IMR-90 (cell line): ENCODE data around the gene SEMA3E. TPM values are rescaled to one million over a fixed set of nuclear protein-coding genes. Genes with fewer than 3 reads are reported as not detected.

Source experiments
- ATAC-seq: fragments of 200-7000 bp; cut with Tn5 transposase; 2 replicates; pipeline ENCODE4 v1.9.1; 2020; ENCODE audit warnings: low read depth, mild to moderate bottlenecking, moderate library complexity
- BruUV-seq: library from RNA; stranded (reverse); fragments of 400-500 nt; replicated peaks from 2 replicates; lab custom pipeline; 2021; lab: Mats Ljungman, UMichigan
- CTCF ChIA-PET: fragments of 300-600 bp; formaldehyde crosslinking; extraction: SDS; loops from one replicate; lab custom pipeline; 2021; ENCODE audit warnings: antibody characterized with exemption; lab: Yijun Ruan, JAX
- POLR2A ChIA-PET: fragments of 300-600 bp; sonication (Branson Sonifier 250); formaldehyde crosslinking; loops from one replicate; lab custom pipeline; 2022; ENCODE audit warnings: antibody characterized with exemption; ENCODE audit not compliant: unreplicated experiment; lab: Charles Lee
- DNase-seq: peaks from one replicate; pipeline ENCODE4 v3.0.0; 2013
- H2AFZ ChIP-seq: replicated peaks from 2 replicates; pipeline ENCODE3; 2013; ENCODE audit warnings: low read length, mild to moderate bottlenecking; ENCODE audit not compliant: poor library complexity
- H2AK5ac ChIP-seq: 2 replicates; pipeline ENCODE4 v1.6.1; 2013; ENCODE audit warnings: low read depth, low read length, inconsistent platforms
- H2AK9ac ChIP-seq: replicated peaks from 2 replicates; pipeline ENCODE3; 2013; ENCODE audit warnings: mild to moderate bottlenecking, low read depth, low read length, moderate library complexity; ENCODE audit not compliant: poor library complexity
- H2BK120ac ChIP-seq: 2 replicates; pipeline ENCODE4 v1.6.1; 2013; ENCODE audit warnings: low read depth, low read length, inconsistent platforms
- H2BK15ac ChIP-seq: 3 replicates; pipeline ENCODE4 v1.6.1; 2013; ENCODE audit warnings: low read depth, low read length, inconsistent platforms
- H2BK20ac ChIP-seq: 2 replicates; pipeline ENCODE4 v1.6.1; 2013; ENCODE audit warnings: low read depth, mild to moderate bottlenecking, inconsistent platforms, low read length, moderate library complexity
- H2BK5ac ChIP-seq: 2 replicates; pipeline ENCODE4 v1.6.1; 2013; ENCODE audit warnings: mild to moderate bottlenecking, low read depth, low read length, inconsistent platforms; ENCODE audit not compliant: poor library complexity, severe bottlenecking
- H3K14ac ChIP-seq: replicated peaks from 2 replicates; pipeline ENCODE4 v1.6.1; 2013; ENCODE audit warnings: low read depth, low read length, inconsistent platforms
- H3K18ac ChIP-seq: 2 replicates; pipeline ENCODE4 v1.6.1; 2013; ENCODE audit warnings: low read depth, low read length, control low read depth
- H3K23ac ChIP-seq: 2 replicates; pipeline ENCODE4 v1.6.1; 2013; ENCODE audit warnings: low read depth, low read length, inconsistent platforms
- H3K27ac ChIP-seq: 2 replicates; pipeline ENCODE4 v1.5.1; 2013; ENCODE audit warnings: mild to moderate bottlenecking, control low read depth, low read length; ENCODE audit not compliant: insufficient read depth
- H3K27me3 ChIP-seq: 2 replicates; pipeline ENCODE4 v1.6.1; 2013; ENCODE audit warnings: low read length; ENCODE audit not compliant: control insufficient read depth, insufficient read depth
- H3K36me3 ChIP-seq: 2 replicates; pipeline ENCODE4 v1.6.1; 2013; ENCODE audit warnings: low read length, mixed read lengths; ENCODE audit not compliant: control insufficient read depth, insufficient read depth
- H3K4ac ChIP-seq: 2 replicates; pipeline ENCODE4 v1.6.1; 2013; ENCODE audit warnings: low read depth, low read length, inconsistent platforms
- H3K4me1 ChIP-seq: 2 replicates; pipeline ENCODE4 v1.6.1; 2013; ENCODE audit warnings: low read length, mixed read lengths; ENCODE audit not compliant: control insufficient read depth, insufficient read depth
- H3K4me2 ChIP-seq: 2 replicates; pipeline ENCODE4 v1.6.1; 2013; ENCODE audit warnings: low read depth, mild to moderate bottlenecking, control low read depth, low read length, moderate library complexity
- H3K4me3 ChIP-seq: 2 replicates; pipeline ENCODE4 v1.5.1; 2013; ENCODE audit warnings: low read depth, mild to moderate bottlenecking, control low read depth, low read length, moderate library complexity; ENCODE audit not compliant: insufficient read depth
- H3K56ac ChIP-seq: 2 replicates; pipeline ENCODE4 v1.6.1; 2013; ENCODE audit warnings: low read length, inconsistent platforms; ENCODE audit not compliant: insufficient read depth; ENCODE audit errors: extremely low read depth
- H3K79me1 ChIP-seq, 2 experiments: 2 replicates each; pipeline ENCODE4 v1.6.1; 2013; ENCODE audit warnings: low read length in 2 of 2, inconsistent platforms in 1 of 2, low read depth in 1 of 2
- H3K9ac ChIP-seq: 2 replicates; pipeline ENCODE4 v1.6.1; 2013; ENCODE audit warnings: low read depth, low read length, control low read depth
- H3K9me1 ChIP-seq: 2 replicates; pipeline ENCODE4 v1.6.1; 2013; ENCODE audit warnings: low read length, inconsistent platforms; ENCODE audit not compliant: insufficient read depth
- H3K9me3 ChIP-seq: 2 replicates; pipeline ENCODE4 v1.6.1; 2013; ENCODE audit warnings: low read length; ENCODE audit not compliant: control insufficient read depth, insufficient read depth
- H4K20me1 ChIP-seq: 2 replicates; pipeline ENCODE4 v1.6.1; 2013; ENCODE audit warnings: low read length, inconsistent platforms; ENCODE audit not compliant: insufficient read depth
- H4K5ac ChIP-seq: 2 replicates; pipeline ENCODE4 v1.6.1; 2013; ENCODE audit warnings: mild to moderate bottlenecking, low read depth, low read length, control low read depth
- H4K8ac ChIP-seq, 2 experiments: 2 replicates each; pipeline ENCODE4 v1.6.1; 2013; ENCODE audit warnings: low read depth in 2 of 2, low read length in 2 of 2, control low read depth in 1 of 2, inconsistent platforms in 1 of 2
- H4K91ac ChIP-seq: 2 replicates; pipeline ENCODE4 v1.6.1; 2013; ENCODE audit warnings: low read depth, low read length, inconsistent platforms; ENCODE audit not compliant: insufficient read depth
- BHLHE40 ChIP-seq: fragments of 150-350 bp; IDR thresholded peaks from 2 replicates; pipeline ENCODE4 v1.6.1; 2016; ENCODE audit warnings: mild to moderate bottlenecking, low read depth, low read length
- CHD1 ChIP-seq: IDR thresholded peaks from 2 replicates; pipeline ENCODE4 v1.6.1; 2012; ENCODE audit warnings: low read depth, low read length, improper control_type of control experiment
- MAZ ChIP-seq: IDR thresholded peaks from 2 replicates; pipeline ENCODE4 v1.6.1; 2012; ENCODE audit warnings: low read depth, mild to moderate bottlenecking, low read length, improper control_type of control experiment, moderate library complexity, borderline replicate concordance
- NFE2L2 ChIP-seq: fragments of 150-350 bp; IDR thresholded peaks from 2 replicates; pipeline ENCODE4 v1.6.1; 2016; ENCODE audit warnings: low read depth, mild to moderate bottlenecking, low read length
- POLR2A ChIP-seq: IDR thresholded peaks from 2 replicates; pipeline ENCODE4 v1.6.1; 2012; ENCODE audit warnings: mild to moderate bottlenecking, low read depth, low read length
- RAD21 ChIP-seq: IDR thresholded peaks from 2 replicates; pipeline ENCODE4 v1.6.1; 2012; ENCODE audit warnings: low read length, improper control_type of control experiment
- RCOR1 ChIP-seq: IDR thresholded peaks from 2 replicates; pipeline ENCODE4 v1.6.1; 2012; ENCODE audit warnings: mild to moderate bottlenecking, low read length, improper control_type of control experiment; ENCODE audit not compliant: insufficient replicate concordance
- SMC3 ChIP-seq: fragments of 150-350 bp; IDR thresholded peaks from 2 replicates; pipeline ENCODE4 v1.6.1; 2016; ENCODE audit warnings: low read depth, mild to moderate bottlenecking, antibody characterized with exemption, low read length, moderate library complexity
- WGBS, 2 experiments: methylation state at CpG; one replicate each; pipeline versions ENCODE4 v1.1.5 to v1.1.7; 2013; ENCODE audit warnings: missing lambda C conversion rate in 2 of 2; ENCODE audit not compliant: insufficient read length in 1 of 2; ENCODE audit errors: extremely low coverage in 2 of 2; 5-methylcytosine and 5-hydroxymethylcytosine counted together
- dilution Hi-C: fragments of 300-500 bp; cut with HindIII; formaldehyde crosslinking; loops from one replicate; pipeline ENCODE4 v1.14.3; 2018; ENCODE audit warnings: low sequenced_read_pairs; ENCODE audit not compliant: unreplicated experiment
- in situ Hi-C: fragments of 300-500 bp; cut with MboI; formaldehyde crosslinking; loops from 3 replicates; pipeline ENCODE4 v1.14.3; 2019; ENCODE audit warnings: low sequenced_read_pairs, inconsistent platforms, mixed read lengths
- intact Hi-C: fragments of 100-400 bp; cut with micrococcal nuclease; formaldehyde crosslinking; loops from 2 replicates; pipeline ENCODE4 v1.10.0; 2022
- polyA plus RNA-seq, 3 experiments: library from polyadenylated mRNA; depleted of rRNA; stranded (reverse); fragments of >200 nt; gene quantifications; 2 replicates each; pipeline ENCODE4 v1.2.3, GENCODE V29; 2012; ENCODE audit warnings: low replicate concordance in 1 of 3
- total RNA-seq: library from RNA; depleted of rRNA; stranded (reverse); fragments of >200 nt; gene quantifications from 2 replicates; pipeline ENCODE4 v1.2.3, GENCODE V29; 2012
- TF ChIP-seq, protein P1 (sequence below): conservative IDR thresholded peaks from 2 replicates; pipeline ENCODE4 v1.5.1; 2012; ENCODE audit warnings: mild to moderate bottlenecking, low read depth, low read length, improper control_type of control experiment
- TF ChIP-seq, protein P2 (sequence below): fragments of 150-350 bp; IDR thresholded peaks from 2 replicates; pipeline ENCODE4 v1.6.1; 2017; ENCODE audit warnings: mild to moderate bottlenecking, antibody characterized with exemption, low read length, low read depth

Gene SEMA3E
- total and polyA plus RNA-seq, 2 of the 4 experiments (the other 2 are of a cell fraction) = 0.31 to 0.72 TPM

DNA sequence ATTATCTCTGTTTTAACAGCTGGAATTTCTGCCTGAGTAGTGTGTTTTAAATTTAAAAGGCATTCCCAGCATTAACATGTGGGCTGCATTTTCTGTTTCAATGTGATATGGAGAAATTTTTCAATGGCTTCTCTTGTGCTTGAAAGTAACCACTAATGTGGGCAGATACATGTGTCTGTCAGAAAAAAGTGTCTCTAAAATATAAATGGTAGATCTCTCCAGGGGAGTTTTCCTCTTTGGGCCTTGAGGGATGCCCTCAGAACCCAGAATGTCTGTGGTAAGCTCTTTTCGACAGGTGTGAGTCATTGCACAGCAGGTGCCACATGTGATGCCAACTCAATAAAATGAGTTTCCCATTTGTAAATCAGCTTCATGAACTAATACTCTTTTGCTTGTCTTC, 221.1 kb downstream of the SEMA3E start:
- Histone ChIP-seq H3K23ac (no peak overlapping the region), H3K14ac (no peak overlapping the region), H4K5ac (no peak overlapping the region), H3K4me3 (no peak overlapping the region), H3K4ac (no peak overlapping the region), H3K4me2 (no peak overlapping the region), H4K20me1 (no peaks in the 10 kb centered on the region), H2AFZ (no peak overlapping the region), H4K8ac (no peak overlapping the region), H3K18ac (no peak overlapping the region), H3K27ac (no peak overlapping the region), H3K9me1 (no peaks in the 10 kb centered on the region), H3K9ac (no peak overlapping the region), H2BK5ac (no peak overlapping the region), H3K36me3 (no peaks in the 10 kb centered on the region), H3K4me1 (no peaks in the 10 kb centered on the region), H2AK9ac (no peak overlapping the region), H3K79me1 (no peaks in the 10 kb centered on the region), H3K9me3 (no peaks in the 10 kb centered on the region), H4K91ac (no peak overlapping the region), H2BK120ac (no peak overlapping the region), H2BK20ac (no peak overlapping the region), H3K27me3 (no peaks in the 10 kb centered on the region), H3K56ac (no peak overlapping the region), H2AK5ac (no peak overlapping the region), H2BK15ac (no peak overlapping the region)
- ChIA-PET CTCF (no interaction called here), POLR2A (no interaction called here)
- intact Hi-C loops = no loop called here
- no peak for ATAC-seq
- DNase-seq = no peak
- TF ChIP-seq NFE2L2 (no peak), CHD1 (no peak), BHLHE40 (no peak), SMC3 (no peak), RCOR1 (no peak), MAZ (no peak), POLR2A (no peak), RAD21 (no peak)
- TF ChIP-seq, protein P1, sequence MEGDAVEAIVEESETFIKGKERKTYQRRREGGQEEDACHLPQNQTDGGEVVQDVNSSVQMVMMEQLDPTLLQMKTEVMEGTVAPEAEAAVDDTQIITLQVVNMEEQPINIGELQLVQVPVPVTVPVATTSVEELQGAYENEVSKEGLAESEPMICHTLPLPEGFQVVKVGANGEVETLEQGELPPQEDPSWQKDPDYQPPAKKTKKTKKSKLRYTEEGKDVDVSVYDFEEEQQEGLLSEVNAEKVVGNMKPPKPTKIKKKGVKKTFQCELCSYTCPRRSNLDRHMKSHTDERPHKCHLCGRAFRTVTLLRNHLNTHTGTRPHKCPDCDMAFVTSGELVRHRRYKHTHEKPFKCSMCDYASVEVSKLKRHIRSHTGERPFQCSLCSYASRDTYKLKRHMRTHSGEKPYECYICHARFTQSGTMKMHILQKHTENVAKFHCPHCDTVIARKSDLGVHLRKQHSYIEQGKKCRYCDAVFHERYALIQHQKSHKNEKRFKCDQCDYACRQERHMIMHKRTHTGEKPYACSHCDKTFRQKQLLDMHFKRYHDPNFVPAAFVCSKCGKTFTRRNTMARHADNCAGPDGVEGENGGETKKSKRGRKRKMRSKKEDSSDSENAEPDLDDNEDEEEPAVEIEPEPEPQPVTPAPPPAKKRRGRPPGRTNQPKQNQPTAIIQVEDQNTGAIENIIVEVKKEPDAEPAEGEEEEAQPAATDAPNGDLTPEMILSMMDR = no peak
- TF ChIP-seq, protein P2, sequence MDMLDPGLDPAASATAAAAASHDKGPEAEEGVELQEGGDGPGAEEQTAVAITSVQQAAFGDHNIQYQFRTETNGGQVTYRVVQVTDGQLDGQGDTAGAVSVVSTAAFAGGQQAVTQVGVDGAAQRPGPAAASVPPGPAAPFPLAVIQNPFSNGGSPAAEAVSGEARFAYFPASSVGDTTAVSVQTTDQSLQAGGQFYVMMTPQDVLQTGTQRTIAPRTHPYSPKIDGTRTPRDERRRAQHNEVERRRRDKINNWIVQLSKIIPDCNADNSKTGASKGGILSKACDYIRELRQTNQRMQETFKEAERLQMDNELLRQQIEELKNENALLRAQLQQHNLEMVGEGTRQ = no peak
- BruUV-seq = no TSS peak
- in situ Hi-C loops = no loop called here
- WGBS, 2 experiments = no CpG with 5 or more reads among the region's 1 CpG
- dilution Hi-C loops = no loop called here
